H1 (cell line): ENCODE data around the gene EFHC1. TPM values are rescaled to one million over a fixed set of nuclear protein-coding genes. Genes with fewer than 3 reads are reported as not detected.

Source experiments
- CTCF ChIP-seq, 3 experiments: IDR thresholded peaks; 1 replicate in 2 of 3; 2 replicates in 1 of 3; pipeline versions ENCODE4 v1.5.1 to v1.6.1; 2011; ENCODE audit warnings: low read length in 3 of 3, mild to moderate bottlenecking in 3 of 3, inconsistent platforms in 2 of 3, low read depth in 1 of 3, moderate library complexity in 1 of 3; ENCODE audit not compliant: insufficient read depth in 1 of 3; ENCODE audit errors: control extremely low read depth in 1 of 3
- polyA plus RNA-seq, 7 experiments: library from polyadenylated mRNA; depleted of rRNA in 3 of 7; stranded (reverse) in 5 of 7; unstranded in 2 of 7; fragments of >200 nt in 5 of 7; fragments of 200-250 nt in 2 of 7; gene quantifications; 1 replicate in 5 of 7; 2 replicates in 1 of 7; 4 replicates in 1 of 7; pipeline versions ENCODE4 v1.2.1 to v1.2.3, GENCODE V29; 2011 to 2013; ENCODE audit warnings: missing spikeins in 2 of 7, mixed read lengths in 2 of 7
- total RNA-seq: library from RNA; stranded (reverse); fragmentation: NEBNext Ultra II Directional; extraction: Animal tissue kit (Norgen Biotek cat#: 25700); gene quantifications from 2 replicates; pipeline ENCODE4 v1.2.1, GENCODE V29; 2021

The EFHC1 gene
- total and polyA plus RNA-seq, 2 of the 8 experiments (the other 6 are each of a cell fraction or from before 2014, with no cell fraction given) = 10.5 to 16.4 TPM

GRCh38 chr6:52381249-52381648 lies 38.9 kb upstream of the EFHC1 start (continued):
- no peak for TF ChIP-seq CTCF (IDR thresholded peaks at IDR 0.05; ENCODE audit: control extremely low read depth in 1 of 3, insufficient read depth in 1 of 3, low read depth in 1 of 3, low read length in 3 of 3)
